Neural cell (in vitro differentiated cells): ENCODE data around the gene AICDA.

Source experiments
- CTCF ChIP-seq: fragments of 450-650 bp; IDR thresholded peaks from 2 replicates; pipeline ENCODE4 v1.5.1; 2014; ENCODE audit warnings: antibody characterized with exemption, mild to moderate bottlenecking, moderate library complexity; ENCODE audit not compliant: poor library complexity, severe bottlenecking
- EZH2 ChIP-seq: fragments of 200-600, 300-800 bp; shearing (Covaris generic), sonication (generic); IDR thresholded peaks from 2 replicates; pipeline ENCODE4 v1.6.1; 2014; ENCODE audit warnings: antibody characterized with exemption, low read length, borderline replicate concordance, mild to moderate bottlenecking; ENCODE audit not compliant: insufficient read depth, poor library complexity, severe bottlenecking
- RAD21 ChIP-seq: fragments of 450-650 bp; conservative IDR thresholded peaks from 2 replicates; pipeline ENCODE4 v1.6.1; 2014; ENCODE audit warnings: antibody characterized with exemption, mild to moderate bottlenecking, moderate library complexity
- TF ChIP-seq, protein P1 (sequence below): IDR thresholded peaks from 2 replicates; pipeline ENCODE4 v1.6.1; 2012; ENCODE audit warnings: borderline replicate concordance

DNA sequence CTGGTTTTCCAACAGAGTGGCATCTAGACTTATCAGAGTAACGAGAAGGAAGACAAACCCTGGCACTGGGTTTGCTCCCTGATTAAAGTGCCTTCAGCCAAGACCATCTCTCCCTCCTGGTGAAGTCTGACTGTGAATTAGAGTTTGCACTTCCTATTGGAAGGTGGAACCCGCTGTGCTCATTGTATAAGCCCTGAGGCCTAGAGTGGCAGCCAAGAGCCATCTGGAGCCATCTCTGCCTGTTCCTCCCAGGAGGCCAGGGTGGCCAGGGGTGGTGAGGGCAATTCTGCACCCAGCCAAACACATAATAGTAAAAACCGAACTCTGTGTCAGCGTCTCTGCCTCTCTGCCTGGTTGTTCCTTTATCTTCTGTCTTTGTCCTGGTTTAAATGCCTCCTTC, 25.0 kb upstream of the AICDA start:
- no peak for TF ChIP-seq CTCF
- TF ChIP-seq, protein P1, sequence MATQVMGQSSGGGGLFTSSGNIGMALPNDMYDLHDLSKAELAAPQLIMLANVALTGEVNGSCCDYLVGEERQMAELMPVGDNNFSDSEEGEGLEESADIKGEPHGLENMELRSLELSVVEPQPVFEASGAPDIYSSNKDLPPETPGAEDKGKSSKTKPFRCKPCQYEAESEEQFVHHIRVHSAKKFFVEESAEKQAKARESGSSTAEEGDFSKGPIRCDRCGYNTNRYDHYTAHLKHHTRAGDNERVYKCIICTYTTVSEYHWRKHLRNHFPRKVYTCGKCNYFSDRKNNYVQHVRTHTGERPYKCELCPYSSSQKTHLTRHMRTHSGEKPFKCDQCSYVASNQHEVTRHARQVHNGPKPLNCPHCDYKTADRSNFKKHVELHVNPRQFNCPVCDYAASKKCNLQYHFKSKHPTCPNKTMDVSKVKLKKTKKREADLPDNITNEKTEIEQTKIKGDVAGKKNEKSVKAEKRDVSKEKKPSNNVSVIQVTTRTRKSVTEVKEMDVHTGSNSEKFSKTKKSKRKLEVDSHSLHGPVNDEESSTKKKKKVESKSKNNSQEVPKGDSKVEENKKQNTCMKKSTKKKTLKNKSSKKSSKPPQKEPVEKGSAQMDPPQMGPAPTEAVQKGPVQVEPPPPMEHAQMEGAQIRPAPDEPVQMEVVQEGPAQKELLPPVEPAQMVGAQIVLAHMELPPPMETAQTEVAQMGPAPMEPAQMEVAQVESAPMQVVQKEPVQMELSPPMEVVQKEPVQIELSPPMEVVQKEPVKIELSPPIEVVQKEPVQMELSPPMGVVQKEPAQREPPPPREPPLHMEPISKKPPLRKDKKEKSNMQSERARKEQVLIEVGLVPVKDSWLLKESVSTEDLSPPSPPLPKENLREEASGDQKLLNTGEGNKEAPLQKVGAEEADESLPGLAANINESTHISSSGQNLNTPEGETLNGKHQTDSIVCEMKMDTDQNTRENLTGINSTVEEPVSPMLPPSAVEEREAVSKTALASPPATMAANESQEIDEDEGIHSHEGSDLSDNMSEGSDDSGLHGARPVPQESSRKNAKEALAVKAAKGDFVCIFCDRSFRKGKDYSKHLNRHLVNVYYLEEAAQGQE, result no peak
- TF ChIP-seq EZH2, result no peak
- TF ChIP-seq RAD21, result no peak
